IMR-90 (cell line): Measurements from ENCODE around the gene DNM3. TPM values are rescaled to one million over a fixed set of nuclear protein-coding genes. Genes with fewer than 3 reads are reported as not detected.

Experiments used
- ATAC-seq: fragments of 200-7000 bp; cut with Tn5 transposase; 2 replicates; pipeline ENCODE4 v1.9.1; 2020; ENCODE audit warnings: low read depth, mild to moderate bottlenecking, moderate library complexity
- BruUV-seq: library from RNA; stranded (reverse); fragments of 400-500 nt; replicated peaks from 2 replicates; lab custom pipeline; 2021; lab: Mats Ljungman, UMichigan
- CTCF ChIA-PET: fragments of 300-600 bp; formaldehyde crosslinking; extraction: SDS; loops from one replicate; lab custom pipeline; 2021; ENCODE audit warnings: antibody characterized with exemption; lab: Yijun Ruan, JAX
- POLR2A ChIA-PET: fragments of 300-600 bp; sonication (Branson Sonifier 250); formaldehyde crosslinking; loops from one replicate; lab custom pipeline; 2022; ENCODE audit warnings: antibody characterized with exemption; ENCODE audit not compliant: unreplicated experiment; lab: Charles Lee
- DNase-seq: peaks from one replicate; pipeline ENCODE4 v3.0.0; 2013
- H2AFZ ChIP-seq: replicated peaks from 2 replicates; pipeline ENCODE3; 2013; ENCODE audit warnings: low read length, mild to moderate bottlenecking; ENCODE audit not compliant: poor library complexity
- H2AK5ac ChIP-seq: 2 replicates; pipeline ENCODE4 v1.6.1; 2013; ENCODE audit warnings: low read depth, low read length, inconsistent platforms
- H2AK9ac ChIP-seq: replicated peaks from 2 replicates; pipeline ENCODE3; 2013; ENCODE audit warnings: mild to moderate bottlenecking, low read depth, low read length, moderate library complexity; ENCODE audit not compliant: poor library complexity
- H2BK120ac ChIP-seq: 2 replicates; pipeline ENCODE4 v1.6.1; 2013; ENCODE audit warnings: low read depth, low read length, inconsistent platforms
- H2BK15ac ChIP-seq: 3 replicates; pipeline ENCODE4 v1.6.1; 2013; ENCODE audit warnings: low read depth, low read length, inconsistent platforms
- H2BK20ac ChIP-seq: 2 replicates; pipeline ENCODE4 v1.6.1; 2013; ENCODE audit warnings: low read depth, mild to moderate bottlenecking, inconsistent platforms, low read length, moderate library complexity
- H2BK5ac ChIP-seq: 2 replicates; pipeline ENCODE4 v1.6.1; 2013; ENCODE audit warnings: mild to moderate bottlenecking, low read depth, low read length, inconsistent platforms; ENCODE audit not compliant: poor library complexity, severe bottlenecking
- H3K14ac ChIP-seq: replicated peaks from 2 replicates; pipeline ENCODE4 v1.6.1; 2013; ENCODE audit warnings: low read depth, low read length, inconsistent platforms
- H3K18ac ChIP-seq: 2 replicates; pipeline ENCODE4 v1.6.1; 2013; ENCODE audit warnings: low read depth, low read length, control low read depth
- H3K23ac ChIP-seq: 2 replicates; pipeline ENCODE4 v1.6.1; 2013; ENCODE audit warnings: low read depth, low read length, inconsistent platforms
- H3K27ac ChIP-seq: 2 replicates; pipeline ENCODE4 v1.5.1; 2013; ENCODE audit warnings: mild to moderate bottlenecking, control low read depth, low read length; ENCODE audit not compliant: insufficient read depth
- H3K27me3 ChIP-seq: 2 replicates; pipeline ENCODE4 v1.6.1; 2013; ENCODE audit warnings: low read length; ENCODE audit not compliant: control insufficient read depth, insufficient read depth
- H3K36me3 ChIP-seq: 2 replicates; pipeline ENCODE4 v1.6.1; 2013; ENCODE audit warnings: low read length, mixed read lengths; ENCODE audit not compliant: control insufficient read depth, insufficient read depth
- H3K4ac ChIP-seq: 2 replicates; pipeline ENCODE4 v1.6.1; 2013; ENCODE audit warnings: low read depth, low read length, inconsistent platforms
- H3K4me1 ChIP-seq: 2 replicates; pipeline ENCODE4 v1.6.1; 2013; ENCODE audit warnings: low read length, mixed read lengths; ENCODE audit not compliant: control insufficient read depth, insufficient read depth
- H3K4me2 ChIP-seq: 2 replicates; pipeline ENCODE4 v1.6.1; 2013; ENCODE audit warnings: low read depth, mild to moderate bottlenecking, control low read depth, low read length, moderate library complexity
- H3K4me3 ChIP-seq: 2 replicates; pipeline ENCODE4 v1.5.1; 2013; ENCODE audit warnings: low read depth, mild to moderate bottlenecking, control low read depth, low read length, moderate library complexity; ENCODE audit not compliant: insufficient read depth
- H3K56ac ChIP-seq: 2 replicates; pipeline ENCODE4 v1.6.1; 2013; ENCODE audit warnings: low read length, inconsistent platforms; ENCODE audit not compliant: insufficient read depth; ENCODE audit errors: extremely low read depth
- H3K79me1 ChIP-seq, 2 experiments: 2 replicates each; pipeline ENCODE4 v1.6.1; 2013; ENCODE audit warnings: low read length in 2 of 2, inconsistent platforms in 1 of 2, low read depth in 1 of 2
- H3K9ac ChIP-seq: 2 replicates; pipeline ENCODE4 v1.6.1; 2013; ENCODE audit warnings: low read depth, low read length, control low read depth
- H3K9me1 ChIP-seq: 2 replicates; pipeline ENCODE4 v1.6.1; 2013; ENCODE audit warnings: low read length, inconsistent platforms; ENCODE audit not compliant: insufficient read depth
- H3K9me3 ChIP-seq: 2 replicates; pipeline ENCODE4 v1.6.1; 2013; ENCODE audit warnings: low read length; ENCODE audit not compliant: control insufficient read depth, insufficient read depth
- H4K20me1 ChIP-seq: 2 replicates; pipeline ENCODE4 v1.6.1; 2013; ENCODE audit warnings: low read length, inconsistent platforms; ENCODE audit not compliant: insufficient read depth
- H4K5ac ChIP-seq: 2 replicates; pipeline ENCODE4 v1.6.1; 2013; ENCODE audit warnings: mild to moderate bottlenecking, low read depth, low read length, control low read depth
- H4K8ac ChIP-seq, 2 experiments: 2 replicates each; pipeline ENCODE4 v1.6.1; 2013; ENCODE audit warnings: low read depth in 2 of 2, low read length in 2 of 2, control low read depth in 1 of 2, inconsistent platforms in 1 of 2
- H4K91ac ChIP-seq: 2 replicates; pipeline ENCODE4 v1.6.1; 2013; ENCODE audit warnings: low read depth, low read length, inconsistent platforms; ENCODE audit not compliant: insufficient read depth
- CEBPB ChIP-seq: IDR thresholded peaks from 2 replicates; pipeline ENCODE4 v1.6.1; 2012; ENCODE audit warnings: low read depth, low read length, improper control_type of control experiment
- CHD1 ChIP-seq: IDR thresholded peaks from 2 replicates; pipeline ENCODE4 v1.6.1; 2012; ENCODE audit warnings: low read depth, low read length, improper control_type of control experiment
- FOS ChIP-seq: fragments of 150-350 bp; IDR thresholded peaks from 2 replicates; pipeline ENCODE4 v1.6.1; 2016; ENCODE audit warnings: low read depth, low read length
- MAFK ChIP-seq: IDR thresholded peaks from 2 replicates; pipeline ENCODE4 v1.6.1; 2012; ENCODE audit warnings: low read depth, low read length, improper control_type of control experiment
- MAZ ChIP-seq: IDR thresholded peaks from 2 replicates; pipeline ENCODE4 v1.6.1; 2012; ENCODE audit warnings: low read depth, mild to moderate bottlenecking, low read length, improper control_type of control experiment, moderate library complexity, borderline replicate concordance
- MXI1 ChIP-seq: IDR thresholded peaks from 2 replicates; pipeline ENCODE4 v1.6.1; 2012; ENCODE audit warnings: low read depth, mild to moderate bottlenecking, low read length, moderate library complexity, borderline replicate concordance
- NFE2L2 ChIP-seq: fragments of 150-350 bp; IDR thresholded peaks from 2 replicates; pipeline ENCODE4 v1.6.1; 2016; ENCODE audit warnings: low read depth, mild to moderate bottlenecking, low read length
- POLR2A ChIP-seq: IDR thresholded peaks from 2 replicates; pipeline ENCODE4 v1.6.1; 2012; ENCODE audit warnings: mild to moderate bottlenecking, low read depth, low read length
- RAD21 ChIP-seq: IDR thresholded peaks from 2 replicates; pipeline ENCODE4 v1.6.1; 2012; ENCODE audit warnings: low read length, improper control_type of control experiment
- RCOR1 ChIP-seq: IDR thresholded peaks from 2 replicates; pipeline ENCODE4 v1.6.1; 2012; ENCODE audit warnings: mild to moderate bottlenecking, low read length, improper control_type of control experiment; ENCODE audit not compliant: insufficient replicate concordance
- RFX5 ChIP-seq: IDR thresholded peaks from 2 replicates; pipeline ENCODE4 v1.8.0; 2012; ENCODE audit warnings: low read depth, mild to moderate bottlenecking, low read length, moderate library complexity
- SMC3 ChIP-seq: fragments of 150-350 bp; IDR thresholded peaks from 2 replicates; pipeline ENCODE4 v1.6.1; 2016; ENCODE audit warnings: low read depth, mild to moderate bottlenecking, antibody characterized with exemption, low read length, moderate library complexity
- WGBS, 2 experiments: methylation state at CpG; one replicate each; pipeline versions ENCODE4 v1.1.5 to v1.1.7; 2013; ENCODE audit warnings: missing lambda C conversion rate in 2 of 2; ENCODE audit not compliant: insufficient read length in 1 of 2; ENCODE audit errors: extremely low coverage in 2 of 2; 5-methylcytosine and 5-hydroxymethylcytosine counted together
- dilution Hi-C: fragments of 300-500 bp; cut with HindIII; formaldehyde crosslinking; loops from one replicate; pipeline ENCODE4 v1.14.3; 2018; ENCODE audit warnings: low sequenced_read_pairs; ENCODE audit not compliant: unreplicated experiment
- in situ Hi-C: fragments of 300-500 bp; cut with MboI; formaldehyde crosslinking; loops from 3 replicates; pipeline ENCODE4 v1.14.3; 2019; ENCODE audit warnings: low sequenced_read_pairs, inconsistent platforms, mixed read lengths
- intact Hi-C: fragments of 100-400 bp; cut with micrococcal nuclease; formaldehyde crosslinking; loops from 2 replicates; pipeline ENCODE4 v1.10.0; 2022
- polyA plus RNA-seq, 3 experiments: library from polyadenylated mRNA; depleted of rRNA; stranded (reverse); fragments of >200 nt; gene quantifications; 2 replicates each; pipeline ENCODE4 v1.2.3, GENCODE V29; 2012; ENCODE audit warnings: low replicate concordance in 1 of 3
- total RNA-seq: library from RNA; depleted of rRNA; stranded (reverse); fragments of >200 nt; gene quantifications from 2 replicates; pipeline ENCODE4 v1.2.3, GENCODE V29; 2012
- TF ChIP-seq, protein P1 (sequence below): fragments of 150-350 bp; IDR thresholded peaks from 2 replicates; pipeline ENCODE4 v1.6.1; 2017; ENCODE audit warnings: mild to moderate bottlenecking, antibody characterized with exemption, low read length, low read depth
- TF ChIP-seq, protein P2 (sequence below): fragments of 150-350 bp; IDR thresholded peaks from 2 replicates; pipeline ENCODE4 v1.6.1; 2016; ENCODE audit warnings: low read depth, mild to moderate bottlenecking, low read length, moderate library complexity, borderline replicate concordance

Gene DNM3
- total and polyA plus RNA-seq, 2 of the 4 experiments (the other 2 are of a cell fraction) = 0.36 TPM

DNA sequence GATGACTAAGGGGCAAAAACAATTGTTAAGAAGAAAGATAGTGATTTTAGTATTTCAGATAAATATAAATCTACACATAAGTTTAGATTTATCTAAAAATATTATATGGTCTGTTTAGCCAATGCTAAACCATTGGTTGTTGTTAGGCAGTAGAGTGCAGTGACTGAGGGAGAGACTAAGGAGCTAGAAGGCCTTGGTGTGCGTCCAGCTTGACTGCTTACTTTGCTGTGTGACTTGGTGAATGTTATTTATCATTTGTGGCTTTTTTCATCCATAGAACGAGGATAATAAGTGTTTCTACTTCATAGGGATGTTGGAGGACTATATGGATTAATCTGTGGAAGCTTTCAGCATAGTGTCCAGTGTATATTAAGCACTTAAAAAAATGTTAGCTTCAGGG lies 314.5 kb downstream of the DNM3 start:
- H3K36me3 ChIP-seq = no peaks in the 10 kb centered on the region
- H3K4ac ChIP-seq = peak overlapping the region; percentile 32; the same call in 1 of the 2 replicates
- peak overlapping the region; percentile 27 for H3K27ac ChIP-seq
- no peaks in the 10 kb centered on the region for H3K9me3 ChIP-seq
- in situ Hi-C loops = no loop called here
- H3K4me1 ChIP-seq = peaks cover 8% of the 10 kb centered on the region
- H2BK5ac ChIP-seq = peak overlapping the region; percentile 90
- H2BK15ac ChIP-seq = peak overlapping the region; percentile 96
- H3K27me3 ChIP-seq = no peaks in the 10 kb centered on the region
- no peaks in the 10 kb centered on the region for H4K20me1 ChIP-seq
- dilution Hi-C loops = no loop called here
- H2BK20ac ChIP-seq = peak overlapping the region; percentile 33; the same call in 1 of the 2 replicates
- 0 out of 2 replicates have a peak, but pooled peaks have one; percentile 36 for ATAC-seq
- ChIA-PET POLR2A (no interaction called here), CTCF (interaction anchor here (0.6 to 1.8 kb wide), 5 partner anchors 8 to 221 kb away, joined by 3 to 5 read pairs (median 4); no protein-coding TSS in a partner anchor)
- peak overlapping the region; percentile 42; the same call in 1 of the 2 replicates for H3K18ac ChIP-seq
- H2AK5ac ChIP-seq = 0 out of 2 replicates have a peak overlapping the region, but pooled peaks have one; percentile 54
- no peak overlapping the region for H3K56ac ChIP-seq
- H3K4me2 ChIP-seq = no peak overlapping the region
- H3K79me1 ChIP-seq = no peaks in the 10 kb centered on the region
- peak overlapping the region; percentile 2; the same call in 1 of the 2 replicates for H3K23ac ChIP-seq
- H3K14ac ChIP-seq = peak overlapping the region; percentile 5
- no TSS peak for BruUV-seq
- peak overlapping the region; percentile 68 to 79 for H4K8ac ChIP-seq
- H4K91ac ChIP-seq = peak overlapping the region; percentile 74
- no peak overlapping the region for H2AFZ ChIP-seq
- no peak overlapping the region for H3K4me3 ChIP-seq
- WGBS, 2 experiments = no CpG with 5 or more reads among the region's 2 CpGs
- peak overlapping the region; percentile 67 for H2BK120ac ChIP-seq
- H3K9me1 ChIP-seq = 0 out of 2 replicates have a peak, but pooled peaks cover 2% of the 10 kb centered on the region
- no peak overlapping the region for H4K5ac ChIP-seq
- no peak for TF ChIP-seq RAD21
- no peak for TF ChIP-seq NFE2L2
- TF ChIP-seq MAFK = no peak
- TF ChIP-seq RFX5 = no peak
- TF ChIP-seq RCOR1 = no peak
- TF ChIP-seq MAZ = no peak
- TF ChIP-seq CEBPB = no peak
- TF ChIP-seq MXI1 = no peak
- TF ChIP-seq, protein P1, sequence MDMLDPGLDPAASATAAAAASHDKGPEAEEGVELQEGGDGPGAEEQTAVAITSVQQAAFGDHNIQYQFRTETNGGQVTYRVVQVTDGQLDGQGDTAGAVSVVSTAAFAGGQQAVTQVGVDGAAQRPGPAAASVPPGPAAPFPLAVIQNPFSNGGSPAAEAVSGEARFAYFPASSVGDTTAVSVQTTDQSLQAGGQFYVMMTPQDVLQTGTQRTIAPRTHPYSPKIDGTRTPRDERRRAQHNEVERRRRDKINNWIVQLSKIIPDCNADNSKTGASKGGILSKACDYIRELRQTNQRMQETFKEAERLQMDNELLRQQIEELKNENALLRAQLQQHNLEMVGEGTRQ = no peak
- no peak for TF ChIP-seq SMC3
- no peak for TF ChIP-seq POLR2A
- TF ChIP-seq, protein P2, sequence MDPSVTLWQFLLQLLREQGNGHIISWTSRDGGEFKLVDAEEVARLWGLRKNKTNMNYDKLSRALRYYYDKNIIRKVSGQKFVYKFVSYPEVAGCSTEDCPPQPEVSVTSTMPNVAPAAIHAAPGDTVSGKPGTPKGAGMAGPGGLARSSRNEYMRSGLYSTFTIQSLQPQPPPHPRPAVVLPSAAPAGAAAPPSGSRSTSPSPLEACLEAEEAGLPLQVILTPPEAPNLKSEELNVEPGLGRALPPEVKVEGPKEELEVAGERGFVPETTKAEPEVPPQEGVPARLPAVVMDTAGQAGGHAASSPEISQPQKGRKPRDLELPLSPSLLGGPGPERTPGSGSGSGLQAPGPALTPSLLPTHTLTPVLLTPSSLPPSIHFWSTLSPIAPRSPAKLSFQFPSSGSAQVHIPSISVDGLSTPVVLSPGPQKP = no peak
- TF ChIP-seq FOS = no peak
- TF ChIP-seq CHD1 = no peak
- DNase-seq = peak; percentile 33
- intact Hi-C loops = no loop called here
- H3K9ac ChIP-seq = no peak overlapping the region
- no peak overlapping the region for H2AK9ac ChIP-seq
